Neural cell (in vitro differentiated cells): Measurements from ENCODE around the gene NPIPA1. TPM values are rescaled to one million over a fixed set of nuclear protein-coding genes. Genes with fewer than 3 reads are reported as not detected.
"Not testable (repeated sequence)": the region's sequence is repeated elsewhere in the genome, so short reads cannot be mapped to it uniquely, and the experiment has no call there.

ENCODE experiments used
- H2AFZ ChIP-seq: fragments of 200-600, 300-800 bp; sonication (generic), shearing (Covaris generic); 2 replicates; pipeline ENCODE4 v1.6.0; 2014; ENCODE audit warnings: low read depth, mild to moderate bottlenecking, antibody characterized with exemption, low read length, moderate library complexity
- H3F3A ChIP-seq: fragments of 200-600 bp; shearing (Covaris generic); 2 replicates; pipeline ENCODE4 v1.6.1; 2016; ENCODE audit warnings: mild to moderate bottlenecking, moderate library complexity, mixed read lengths, antibody characterized with exemption, low read length; ENCODE audit not compliant: insufficient read depth, poor library complexity, severe bottlenecking
- H3K27ac ChIP-seq: fragments of 200-600, 300-800 bp; sonication (generic), shearing (Covaris generic); 2 replicates; pipeline ENCODE4 v1.5.1; 2014; ENCODE audit warnings: mild to moderate bottlenecking, low read length, moderate library complexity
- H3K27me3 ChIP-seq: fragments of 300-800, 200-600 bp; sonication (generic), shearing (Covaris generic); 2 replicates; pipeline ENCODE4 v1.6.0; 2014; ENCODE audit warnings: mild to moderate bottlenecking, low read depth, low read length, moderate library complexity; ENCODE audit not compliant: insufficient read depth
- H3K36me3 ChIP-seq: fragments of 300-800, 200-600 bp; sonication (generic), shearing (Covaris generic); 2 replicates; pipeline ENCODE4 v1.5.1; 2014; ENCODE audit warnings: mild to moderate bottlenecking, antibody characterized with exemption, low read length, moderate library complexity; ENCODE audit not compliant: insufficient read depth
- H3K4me2 ChIP-seq: fragments of 300-800, 200-600 bp; sonication (generic), shearing (Covaris generic); 2 replicates; pipeline ENCODE4 v1.6.0; 2014; ENCODE audit warnings: mild to moderate bottlenecking, low read length
- H3K4me3 ChIP-seq: fragments of 300-800, 200-600 bp; sonication (generic), shearing (Covaris generic); 2 replicates; pipeline ENCODE4 v1.5.1; 2014; ENCODE audit warnings: mild to moderate bottlenecking, low read length, moderate library complexity
- H3K79me2 ChIP-seq: fragments of 200-600 bp; shearing (Covaris generic); replicated peaks from 2 replicates; pipeline ENCODE4 v1.6.0; 2014; ENCODE audit warnings: mild to moderate bottlenecking, low read length, moderate library complexity; ENCODE audit not compliant: insufficient read depth
- H3K9ac ChIP-seq: fragments of 300-800, 200-600 bp; sonication (generic), shearing (Covaris generic); 2 replicates; pipeline ENCODE4 v1.6.1; 2016; ENCODE audit warnings: mild to moderate bottlenecking, low read length, mixed read lengths
- H3K9me2 ChIP-seq: fragments of 200-600 bp; shearing (Covaris generic); 2 replicates; pipeline ENCODE4 v1.6.1; 2016; ENCODE audit warnings: mild to moderate bottlenecking, low read length, mixed read lengths; ENCODE audit not compliant: insufficient read depth
- H3K9me3 ChIP-seq: fragments of 200-600, 300-800 bp; sonication (generic), shearing (Covaris generic); 2 replicates; pipeline ENCODE4 v1.6.1; 2016; ENCODE audit warnings: mild to moderate bottlenecking, mixed run types, low read length, moderate library complexity, mixed read lengths
- H4K20me1 ChIP-seq: fragments of 200-600 bp; shearing (Covaris generic); 2 replicates; pipeline ENCODE4 v1.6.1; 2016; ENCODE audit warnings: mild to moderate bottlenecking, mixed run types; ENCODE audit not compliant: insufficient read depth
- CTCF ChIP-seq: fragments of 450-650 bp; IDR thresholded peaks from 2 replicates; pipeline ENCODE4 v1.5.1; 2014; ENCODE audit warnings: antibody characterized with exemption, mild to moderate bottlenecking, moderate library complexity; ENCODE audit not compliant: poor library complexity, severe bottlenecking
- EP300 ChIP-seq: fragments of 450-650 bp; conservative IDR thresholded peaks from 2 replicates; pipeline ENCODE4 v1.6.1; 2014; ENCODE audit warnings: antibody characterized with exemption, mild to moderate bottlenecking, moderate library complexity; ENCODE audit not compliant: poor library complexity, severe bottlenecking
- MXI1 ChIP-seq: fragments of 450-650 bp; conservative IDR thresholded peaks from 2 replicates; pipeline ENCODE4 v1.6.1; 2014; ENCODE audit warnings: antibody characterized with exemption, mild to moderate bottlenecking; ENCODE audit not compliant: poor library complexity, severe bottlenecking
- POLR2AphosphoS5 ChIP-seq: IDR thresholded peaks from 2 replicates; pipeline ENCODE4 v1.6.1; 2012
- REST ChIP-seq: IDR thresholded peaks from 2 replicates; pipeline ENCODE4 v1.6.1; 2012; ENCODE audit warnings: borderline replicate concordance
- SMC3 ChIP-seq: fragments of 450-650 bp; conservative IDR thresholded peaks from 2 replicates; pipeline ENCODE4 v1.6.1; 2014; ENCODE audit warnings: antibody characterized with exemption, mild to moderate bottlenecking, moderate library complexity; ENCODE audit not compliant: poor library complexity
- TAF1 ChIP-seq: IDR thresholded peaks from 2 replicates; pipeline ENCODE4 v1.6.1; 2012; ENCODE audit warnings: low read depth
- polyA plus RNA-seq: library from polyadenylated mRNA; depleted of rRNA; stranded (reverse); fragments of >200 nt; gene quantifications from 2 replicates; pipeline ENCODE4 v1.2.3, GENCODE V29; 2014

Gene NPIPA1
- polyA plus RNA-seq, 1 donor from 2014 or later: 124 TPM

- H2AFZ ChIP-seq, H3K27ac ChIP-seq, H4K20me1 ChIP-seq, H3K9me2 ChIP-seq, H3K36me3 ChIP-seq, H3K4me3 ChIP-seq, H3K9me3 ChIP-seq, H3F3A ChIP-seq, H3K4me2 ChIP-seq, H3K79me2 ChIP-seq, H3K9ac ChIP-seq, H3K27me3 ChIP-seq: not testable (repeated sequence)
These were observed 34.5 kb downstream of the NPIPA1 start for GRCh38 chr16:14971621-14972228.

GRCh38 chr16:14973785-14974322, 36.6 kb downstream of the NPIPA1 start:
- not testable (repeated sequence) for H3K27me3 ChIP-seq, H3K9me2 ChIP-seq, H3K36me3 ChIP-seq, H4K20me1 ChIP-seq, H3F3A ChIP-seq, H3K79me2 ChIP-seq, H3K9me3 ChIP-seq
- Histone ChIP-seq H3K4me2 (peak overlapping the region; percentile 25), H3K9ac (peak overlapping the region; percentile 81), H2AFZ (peak overlapping the region; percentile 15), H3K27ac (peak overlapping the region; percentile 64), H3K4me3 (peak overlapping the region; percentile 69)

GRCh38 chr16:14974331-14974655, 37.0 kb downstream of the NPIPA1 start:
- peak overlapping the region; percentile 25 for H3K4me2 ChIP-seq
- H3K9me2 ChIP-seq, H3F3A ChIP-seq, H4K20me1 ChIP-seq, H3K9me3 ChIP-seq, H3K27me3 ChIP-seq, H3K79me2 ChIP-seq, H3K36me3 ChIP-seq: not testable (repeated sequence)
- peak overlapping the region; percentile 69 for H3K4me3 ChIP-seq
- H3K27ac ChIP-seq: peak overlapping the region; percentile 64
- peak overlapping the region; percentile 15 for H2AFZ ChIP-seq
- peak overlapping the region; percentile 81 for H3K9ac ChIP-seq

GRCh38 chr16:14974656-14975417, 37.6 kb downstream of the NPIPA1 start, which contains the start of gene PDXDC1:
PDXDC1 (plus strand) TSS chr16:14975026; CDS start chr16:14975200, 174 bp downstream.
- Histone ChIP-seq H3K4me3 (peak within 1 kb of the TSS; percentile 69), H3K27ac (peak within 1 kb of the TSS; percentile 64), H3K9ac (peak within 1 kb of the TSS; percentile 81), H3K4me2 (peak within 1 kb of the TSS; percentile 94), H2AFZ (peak within 1 kb of the TSS; percentile 73)
- H3F3A ChIP-seq, H3K9me3 ChIP-seq, H3K27me3 ChIP-seq, H4K20me1 ChIP-seq, H3K79me2 ChIP-seq, H3K9me2 ChIP-seq, H3K36me3 ChIP-seq: not testable (repeated sequence)
- TF ChIP-seq REST: peak; percentile 43
- TF ChIP-seq SMC3: peak; percentile 61
- peak; percentile 86 for TF ChIP-seq POLR2AphosphoS5
- peak; percentile 71 for TF ChIP-seq EP300
- TF ChIP-seq CTCF: peak; percentile 38
- TF ChIP-seq TAF1: peak; percentile 63
- peak; percentile 90 for TF ChIP-seq MXI1
